Body of pancreas (tissue), 4 donors: Measurements from ENCODE around the gene ATG7.

Experiments
- POLR2A ChIP-seq, 3 donors: fragments of 450-650 bp; IDR thresholded peaks; one replicate each; pipeline ENCODE4 v1.6.1; 2016; ENCODE audit warnings: antibody characterized with exemption in 3 of 3, mild to moderate bottlenecking in 2 of 3
- TF ChIP-seq, protein P1 (sequence below), 7 experiments: fragments of 450-650 bp in 4 of 7; fragments of 200-600 bp in 3 of 7; sonication (generic) in 3 of 7; IDR thresholded peaks; one replicate each; pipeline ENCODE4 v1.5.1; 2016 to 2019; ENCODE audit warnings: antibody characterized with exemption in 7 of 7

GRCh38 chr3:11283139-11283475 is 10.9 kb downstream of the ATG7 start:
- TF ChIP-seq, protein P1, sequence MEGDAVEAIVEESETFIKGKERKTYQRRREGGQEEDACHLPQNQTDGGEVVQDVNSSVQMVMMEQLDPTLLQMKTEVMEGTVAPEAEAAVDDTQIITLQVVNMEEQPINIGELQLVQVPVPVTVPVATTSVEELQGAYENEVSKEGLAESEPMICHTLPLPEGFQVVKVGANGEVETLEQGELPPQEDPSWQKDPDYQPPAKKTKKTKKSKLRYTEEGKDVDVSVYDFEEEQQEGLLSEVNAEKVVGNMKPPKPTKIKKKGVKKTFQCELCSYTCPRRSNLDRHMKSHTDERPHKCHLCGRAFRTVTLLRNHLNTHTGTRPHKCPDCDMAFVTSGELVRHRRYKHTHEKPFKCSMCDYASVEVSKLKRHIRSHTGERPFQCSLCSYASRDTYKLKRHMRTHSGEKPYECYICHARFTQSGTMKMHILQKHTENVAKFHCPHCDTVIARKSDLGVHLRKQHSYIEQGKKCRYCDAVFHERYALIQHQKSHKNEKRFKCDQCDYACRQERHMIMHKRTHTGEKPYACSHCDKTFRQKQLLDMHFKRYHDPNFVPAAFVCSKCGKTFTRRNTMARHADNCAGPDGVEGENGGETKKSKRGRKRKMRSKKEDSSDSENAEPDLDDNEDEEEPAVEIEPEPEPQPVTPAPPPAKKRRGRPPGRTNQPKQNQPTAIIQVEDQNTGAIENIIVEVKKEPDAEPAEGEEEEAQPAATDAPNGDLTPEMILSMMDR (IDR thresholded peaks at IDR 0.05) = no peak
- TF ChIP-seq POLR2A (IDR thresholded peaks at IDR 0.05) = no peak
